Fibroblast of pulmonary artery (primary cell): ENCODE results near the gene FNDC1.

ENCODE experiments used
- DNase-seq: peaks from one replicate; pipeline ENCODE4 v3.0.0-alpha.2; 2010; ENCODE audit warnings: low read depth
- H3K4me3 ChIP-seq: replicated peaks from 2 replicates; pipeline ENCODE4 v1.5.1; 2011; ENCODE audit warnings: low read depth, mild to moderate bottlenecking, control low read depth, low read length, moderate library complexity
- CTCF ChIP-seq: IDR thresholded peaks from 2 replicates; pipeline ENCODE4 v1.5.1; 2011; ENCODE audit warnings: mild to moderate bottlenecking, control low read depth, low read length, inconsistent platforms; ENCODE audit errors: missing control alignments

Gene FNDC1

GRCh38 chr6:159197251-159197650, 28.1 kb downstream of the FNDC1 start:
- no peak for DNase-seq
- TF ChIP-seq CTCF: no peak
- no peak overlapping the region for H3K4me3 ChIP-seq

- no peak for TF ChIP-seq CTCF
- no peak overlapping the region for H3K4me3 ChIP-seq
- no peak for DNase-seq
Measured at GRCh38 chr6:159201336-159201735, 32.1 kb downstream of the FNDC1 start.

DNA sequence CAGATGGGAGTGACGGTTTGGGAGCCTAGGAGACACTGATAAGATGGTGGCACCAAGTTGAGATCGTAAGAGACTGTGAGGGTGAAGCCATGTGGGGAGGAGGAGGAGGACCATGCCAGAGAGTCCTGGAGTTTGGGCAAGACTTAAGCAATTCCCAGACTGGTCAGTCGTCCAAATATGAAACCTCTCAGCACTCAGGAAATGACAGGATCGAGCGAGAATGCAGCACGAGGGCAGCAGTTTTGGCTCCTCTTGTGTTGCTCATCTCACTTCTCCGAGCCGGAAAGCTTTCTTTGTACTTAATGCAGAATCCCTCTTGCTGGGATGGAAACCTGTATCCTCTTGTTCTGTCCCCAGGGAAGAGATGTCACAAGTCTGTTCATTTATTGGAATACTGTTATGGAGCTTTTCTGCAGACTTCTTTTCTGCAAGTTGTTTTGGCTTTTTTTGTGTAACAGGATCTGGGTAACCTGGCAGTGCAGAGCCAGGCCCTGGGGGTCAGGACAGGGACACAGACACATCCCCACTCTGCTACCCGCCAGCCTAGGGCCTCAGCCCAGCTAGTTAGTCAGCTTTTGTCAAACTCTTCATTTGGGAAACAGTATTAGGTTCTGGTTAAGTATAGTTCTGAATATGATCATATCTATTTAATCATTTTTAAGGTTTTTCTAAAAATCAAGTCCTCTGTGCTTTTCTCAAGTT, 34.3 kb downstream of the FNDC1 start:
- no peak overlapping the region for H3K4me3 ChIP-seq
- peak; percentile 95 for DNase-seq
- TF ChIP-seq CTCF: no peak

- H3K4me3 ChIP-seq: no peak overlapping the region
- TF ChIP-seq CTCF: no peak
- DNase-seq: no peak
Measured at GRCh38 chr6:159204605-159205004, 35.4 kb downstream of the FNDC1 start.

DNA sequence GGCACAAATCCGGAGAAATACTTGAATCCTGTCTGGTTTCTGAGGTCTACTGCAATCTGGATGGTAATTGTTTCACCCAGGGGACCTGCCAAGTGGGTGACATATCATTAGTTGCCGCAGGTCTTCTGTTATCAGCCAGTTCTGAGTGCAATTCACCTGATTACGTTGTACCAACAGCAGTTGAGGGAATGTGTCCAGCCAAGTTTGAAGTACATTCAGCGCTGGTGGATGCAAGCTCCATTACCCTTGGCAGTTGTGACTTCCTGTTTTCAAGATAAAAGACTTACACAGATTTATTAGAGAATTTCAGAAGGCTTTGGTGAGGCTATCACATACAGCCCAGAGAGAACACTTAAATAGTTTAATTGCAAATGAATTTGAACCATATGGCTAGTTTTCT, 42.8 kb downstream of the FNDC1 start:
- DNase-seq: peak; percentile 23
- H3K4me3 ChIP-seq: no peak overlapping the region
- no peak for TF ChIP-seq CTCF

DNA sequence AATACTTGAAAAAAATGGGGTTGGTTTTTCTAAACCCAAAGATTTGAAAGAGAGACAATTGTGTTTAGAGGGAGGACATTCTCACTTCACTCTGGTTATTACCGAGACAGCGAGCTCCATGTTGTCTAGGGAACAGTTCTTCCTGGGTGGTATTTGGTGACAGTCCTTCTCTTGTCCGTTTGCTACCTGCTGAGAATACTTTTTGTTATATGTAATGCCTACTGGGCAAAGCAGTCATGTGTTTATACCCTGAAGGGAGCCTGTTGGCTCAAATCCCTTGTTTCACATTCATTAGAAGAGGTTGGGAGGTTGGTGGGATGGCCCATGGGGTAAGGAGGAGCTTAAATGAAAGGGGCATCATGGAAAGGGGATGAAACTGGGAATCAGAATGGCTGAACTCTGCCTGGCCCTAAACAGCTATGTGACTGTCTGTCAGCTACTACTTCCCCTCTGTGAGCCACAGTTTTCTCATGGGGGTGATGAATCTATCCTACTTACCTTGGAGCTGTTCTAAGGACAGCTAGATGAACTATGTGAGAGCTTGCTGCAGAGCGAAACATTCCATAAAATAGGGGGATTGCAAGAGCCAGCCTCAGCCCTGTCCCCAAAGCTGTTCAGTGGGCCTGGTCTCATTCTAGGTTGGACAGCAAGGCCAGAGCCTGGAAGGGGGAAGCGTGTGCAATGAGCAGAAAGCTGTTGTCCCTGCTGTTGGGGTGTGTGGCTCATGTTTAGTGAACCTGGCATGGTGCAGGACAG, 43.5 kb downstream of the FNDC1 start:
- H3K4me3 ChIP-seq: no peak overlapping the region
- DNase-seq: no peak

More for the DNA sequence above, 43.5 kb downstream of the FNDC1 start:
- TF ChIP-seq CTCF: no peak
